GM21423 (cell line): ENCODE measurements around the gene FOXK1.

ENCODE experiments used
- ATAC-seq: cut with Tn5 transposase; IDR thresholded peaks from one replicate; pipeline ENCODE4 v1.9.1; 2021; ENCODE audit warnings: mild to moderate bottlenecking, moderate library complexity; ENCODE audit not compliant: unreplicated experiment

The FOXK1 gene

DNA sequence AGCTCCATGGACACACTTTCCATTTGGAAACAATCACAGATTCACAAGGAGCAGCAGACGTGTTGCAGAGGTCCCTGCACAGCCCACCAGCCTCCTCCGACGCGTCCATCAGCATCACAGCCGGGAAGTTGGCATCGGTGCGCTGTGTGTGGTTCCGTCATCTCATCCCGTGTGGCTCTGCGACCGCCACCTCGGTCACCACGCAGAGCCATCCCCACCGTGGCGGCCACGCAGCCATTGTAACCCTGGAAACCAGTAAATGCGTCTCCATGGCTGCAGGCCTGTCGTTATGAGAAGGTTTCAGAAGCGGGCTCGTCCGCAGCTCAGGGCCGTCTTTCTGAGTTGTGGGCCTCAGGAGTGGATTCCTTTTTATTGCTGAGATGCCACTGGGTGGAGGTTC lies 36.0 kb downstream of the FOXK1 start:
- no peak for ATAC-seq

DNA sequence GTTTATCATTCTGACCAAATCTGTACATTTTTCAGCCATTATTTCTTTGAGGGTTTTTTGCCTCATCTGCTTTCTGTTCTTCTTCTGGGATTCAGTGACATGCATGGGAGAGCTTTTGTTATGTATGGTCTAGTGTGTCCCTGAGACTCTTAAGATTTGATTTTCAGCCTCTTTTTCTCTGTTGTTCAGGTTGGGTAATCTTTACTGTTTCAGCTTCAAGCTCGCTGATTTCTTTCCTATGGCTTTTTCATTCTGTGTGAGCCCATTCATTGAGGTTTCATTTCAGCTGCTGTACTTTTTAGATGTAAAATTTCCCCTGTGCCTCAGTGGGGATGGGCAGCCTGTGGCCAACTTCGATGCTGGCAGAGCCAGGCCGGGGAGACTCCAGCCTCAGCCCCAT lies 38.1 kb downstream of the FOXK1 start:
- ATAC-seq: no peak

DNA sequence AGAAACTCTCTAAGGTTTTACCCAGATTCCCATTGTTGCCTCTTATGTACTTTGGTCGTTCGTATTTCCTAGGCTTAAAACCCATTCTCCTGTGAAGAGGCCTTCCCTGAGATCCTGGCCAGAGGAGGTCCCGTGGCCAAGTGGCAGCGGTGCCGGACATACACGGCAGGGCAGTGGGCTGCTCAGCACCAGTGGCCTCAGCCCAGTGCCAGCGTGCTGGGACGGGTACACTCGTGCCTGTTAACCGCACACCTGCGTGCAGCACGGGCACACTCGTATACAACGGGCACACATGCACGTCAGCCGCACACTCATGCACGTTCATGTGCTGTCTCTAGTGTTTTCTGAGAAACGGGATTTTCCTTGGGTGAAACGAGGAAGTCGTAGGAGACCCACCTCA lies 40.2 kb downstream of the FOXK1 start:
- ATAC-seq: no peak

GRCh38 chr7:4722960-4723630 lies 41.0 kb downstream of the FOXK1 start:
- no peak for ATAC-seq

DNA sequence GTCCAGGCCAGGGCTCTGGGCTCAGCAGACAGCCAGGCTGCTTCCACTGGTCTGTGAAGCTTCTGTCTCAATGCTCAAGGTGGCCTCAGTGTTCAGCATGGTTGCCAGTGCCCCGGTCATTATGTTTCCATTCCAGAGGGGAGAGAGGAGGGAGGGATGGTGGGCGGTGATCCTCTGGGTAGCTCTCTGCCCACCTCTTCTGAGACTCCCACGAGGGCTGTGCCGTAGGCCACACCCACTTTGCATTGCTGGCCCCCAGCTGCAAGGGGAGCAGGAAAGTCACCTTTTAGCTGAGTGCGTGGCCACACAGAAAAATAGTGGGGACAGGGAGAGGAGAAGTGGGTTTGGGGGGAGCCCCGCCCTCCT lies 42.5 kb downstream of the FOXK1 start:
- ATAC-seq: peak; percentile 5

DNA sequence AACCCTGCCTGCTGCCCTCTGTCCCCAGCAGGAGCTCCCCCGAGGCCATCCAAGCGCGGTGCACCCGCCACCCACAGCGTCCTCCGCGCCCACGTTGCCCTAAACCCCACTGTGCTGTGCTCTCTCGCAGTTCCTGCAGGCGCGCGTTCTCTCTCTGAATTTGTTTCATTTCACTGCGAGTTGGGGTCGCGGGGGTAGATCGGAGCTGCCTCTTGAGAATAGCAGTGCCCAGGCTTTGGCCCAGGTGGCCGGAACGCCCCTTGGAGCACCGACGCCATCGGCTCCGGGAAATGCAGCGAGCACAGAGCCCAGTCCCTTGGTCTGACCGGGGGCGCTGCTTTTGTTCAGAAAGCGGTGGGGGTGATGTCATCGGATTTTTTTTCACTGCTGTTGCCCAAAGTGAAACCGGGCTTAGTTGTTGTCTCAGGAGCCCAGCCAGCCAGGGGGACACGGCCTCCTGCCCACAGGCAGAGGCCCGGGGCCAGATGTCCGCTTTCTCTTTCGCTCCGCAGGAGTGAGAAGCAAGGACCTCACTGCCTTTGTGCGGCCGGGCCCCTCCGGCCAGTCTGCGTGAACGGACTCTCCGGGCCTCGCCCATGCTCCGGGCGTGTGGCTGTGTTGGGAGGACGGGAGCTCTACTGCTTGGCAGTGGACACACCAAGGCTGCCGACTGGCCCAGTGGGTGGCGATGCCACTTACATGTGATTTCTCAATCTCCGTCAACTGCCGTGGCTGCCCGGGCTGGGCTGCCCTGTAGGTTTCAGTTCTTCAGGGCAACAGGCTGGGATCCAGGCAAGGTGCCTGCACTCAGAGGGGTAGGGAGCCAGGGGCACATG lies 43.1 kb downstream of the FOXK1 start:
- ATAC-seq: peak; percentile 70

- no peak for ATAC-seq
Observed at GRCh38 chr7:4725850-4726450, 43.9 kb downstream of the FOXK1 start.

- no peak for ATAC-seq
Observed at GRCh38 chr7:4726566-4726965, 44.5 kb downstream of the FOXK1 start.

- no peak for ATAC-seq
Observed at GRCh38 chr7:4727914-4728705, 46.0 kb downstream of the FOXK1 start.

- no peak for ATAC-seq
Observed at GRCh38 chr7:4729266-4729665, 47.2 kb downstream of the FOXK1 start.

DNA sequence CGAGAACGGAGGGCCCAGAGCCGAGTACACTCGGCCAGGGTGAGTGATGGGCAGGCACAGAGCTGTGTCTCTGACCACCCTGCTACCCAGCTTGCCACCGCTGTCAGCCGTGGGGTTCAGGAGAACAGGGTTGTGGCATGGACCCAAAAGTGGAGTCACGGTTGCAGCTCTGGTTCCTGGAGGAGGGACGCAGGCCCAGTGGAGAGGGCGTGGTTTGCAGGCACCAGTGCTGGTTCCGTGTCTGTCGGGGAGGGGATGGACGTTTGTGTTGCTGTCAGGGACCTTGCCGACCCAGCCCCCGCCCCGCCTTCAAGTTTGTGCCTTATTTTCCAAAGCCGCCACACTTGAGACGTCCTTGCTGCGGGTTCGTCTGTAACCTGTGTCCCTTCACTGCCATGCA lies 48.2 kb downstream of the FOXK1 start:
- ATAC-seq: no peak

- ATAC-seq: no peak
Observed at GRCh38 chr7:4730971-4731370, 48.9 kb downstream of the FOXK1 start.

- no peak for ATAC-seq
Observed at GRCh38 chr7:4731803-4732202, 49.7 kb downstream of the FOXK1 start.

- ATAC-seq: no peak
Observed at GRCh38 chr7:4733936-4734528, 51.9 kb downstream of the FOXK1 start.

DNA sequence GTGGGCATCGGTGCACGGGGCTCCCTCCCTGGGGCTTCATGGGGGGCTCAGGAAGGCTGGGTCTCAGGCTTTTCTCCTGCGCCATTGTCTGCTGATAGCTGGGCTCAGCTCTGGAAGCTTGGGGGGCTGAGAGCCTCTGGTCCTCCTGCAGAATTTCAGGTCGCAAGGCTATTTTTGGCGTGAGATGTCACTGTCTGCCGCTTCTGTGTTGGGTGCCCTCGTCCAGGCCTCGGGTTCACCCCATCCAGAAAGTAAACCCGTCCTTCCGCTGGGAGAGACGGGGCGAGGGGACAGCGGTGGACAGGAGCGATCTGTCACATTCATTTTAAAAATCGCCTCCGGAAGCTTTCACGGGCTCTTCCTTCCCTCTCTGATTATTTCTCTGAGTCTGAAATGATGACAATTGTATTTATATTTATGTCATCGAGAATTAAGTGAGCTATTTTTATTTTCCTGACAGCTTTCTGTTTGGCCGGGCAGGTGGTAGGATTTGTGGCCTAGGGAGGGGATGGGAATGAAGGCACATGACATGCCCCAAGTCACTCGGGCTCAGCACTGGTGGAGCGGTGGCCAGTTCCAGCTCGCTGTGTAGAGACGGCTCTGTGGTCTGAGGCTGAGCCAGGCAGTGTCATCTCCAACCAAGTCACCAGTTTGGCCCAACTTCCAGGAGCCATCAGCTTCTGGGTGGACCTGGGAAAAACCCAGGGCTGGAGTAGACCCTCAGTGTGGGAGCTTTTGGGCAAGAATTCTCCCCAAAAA lies 52.7 kb downstream of the FOXK1 start:
- ATAC-seq: no peak

DNA sequence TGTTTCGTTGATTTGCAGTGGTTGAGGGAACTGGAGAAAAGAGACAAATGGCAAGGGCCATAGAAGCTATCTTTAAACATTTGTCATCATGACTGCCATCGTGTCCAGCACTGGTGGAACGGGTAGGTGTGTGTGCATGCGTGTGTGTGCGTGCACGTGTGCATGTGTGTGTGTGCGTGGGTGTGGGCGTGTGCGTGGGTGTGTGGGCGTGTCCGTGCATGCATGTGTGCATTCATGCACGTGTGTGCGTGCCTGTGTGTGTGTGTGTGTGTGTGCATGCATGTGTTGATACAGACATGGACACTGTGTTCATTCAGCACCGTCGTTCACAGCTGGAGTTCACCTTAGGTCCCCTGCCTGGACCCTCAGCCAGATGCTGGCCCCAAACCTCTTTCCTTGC lies 55.2 kb downstream of the FOXK1 start:
- ATAC-seq: no peak

GRCh38 chr7:4738711-4739527 lies 56.8 kb downstream of the FOXK1 start:
- ATAC-seq: no peak

GRCh38 chr7:4739528-4739992 lies 57.5 kb downstream of the FOXK1 start:
- no peak for ATAC-seq

DNA sequence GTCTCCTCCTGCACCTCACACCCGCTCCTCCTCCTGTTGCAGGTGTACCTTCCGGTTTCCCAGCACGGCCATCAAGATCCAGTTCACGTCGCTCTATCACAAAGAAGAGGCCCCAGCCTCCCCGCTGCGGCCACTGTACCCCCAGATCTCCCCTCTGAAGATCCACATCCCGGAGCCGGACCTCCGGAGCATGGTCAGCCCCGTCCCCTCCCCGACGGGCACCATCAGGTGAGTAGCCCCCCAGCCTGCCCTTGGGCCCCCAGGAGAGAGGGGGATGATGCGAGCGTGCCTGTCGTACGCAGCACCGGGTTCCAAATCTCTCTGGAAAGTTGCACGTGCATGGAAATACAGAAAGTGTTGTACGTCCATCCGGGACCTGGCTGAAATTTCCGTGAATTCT lies 58.7 kb downstream of the FOXK1 start:
- no peak for ATAC-seq
